ENCODE results near the gene GRAMD2A.
"Not testable (repeated sequence)": the region's sequence is repeated elsewhere in the genome, so short reads cannot be mapped to it uniquely, and the experiment has no call there.

GRAMD2A gene

DNA sequence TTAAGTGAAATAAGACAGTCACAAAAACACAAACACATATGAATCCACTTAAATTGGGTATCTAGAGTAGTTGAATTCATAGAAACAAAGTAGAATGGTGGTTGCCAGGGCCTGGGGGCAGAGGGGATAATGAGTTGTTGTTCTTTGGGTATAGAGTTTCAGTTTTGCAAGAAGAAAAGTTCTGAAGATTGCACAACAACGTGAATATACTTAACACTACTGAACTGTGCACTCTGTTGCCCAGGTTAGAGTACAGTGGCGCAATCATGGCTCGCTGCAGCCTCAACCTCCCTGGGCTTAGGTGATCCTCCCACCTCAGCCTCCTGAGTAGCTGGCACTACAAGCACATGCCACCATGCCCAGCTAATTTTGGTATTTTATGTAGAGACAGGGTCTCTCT lies 14.9 kb downstream of the GRAMD2A start:
- DNase-seq, result no peak

- DNase-seq, result no peak
Observed at GRCh38 chr15:72182244-72182643, 15.3 kb downstream of the GRAMD2A start.

- no peak for DNase-seq
Observed at GRCh38 chr15:72180761-72181324, 16.7 kb downstream of the GRAMD2A start.

- no peak for DNase-seq
Observed at GRCh38 chr15:72179950-72180581, 17.5 kb downstream of the GRAMD2A start.

DNA sequence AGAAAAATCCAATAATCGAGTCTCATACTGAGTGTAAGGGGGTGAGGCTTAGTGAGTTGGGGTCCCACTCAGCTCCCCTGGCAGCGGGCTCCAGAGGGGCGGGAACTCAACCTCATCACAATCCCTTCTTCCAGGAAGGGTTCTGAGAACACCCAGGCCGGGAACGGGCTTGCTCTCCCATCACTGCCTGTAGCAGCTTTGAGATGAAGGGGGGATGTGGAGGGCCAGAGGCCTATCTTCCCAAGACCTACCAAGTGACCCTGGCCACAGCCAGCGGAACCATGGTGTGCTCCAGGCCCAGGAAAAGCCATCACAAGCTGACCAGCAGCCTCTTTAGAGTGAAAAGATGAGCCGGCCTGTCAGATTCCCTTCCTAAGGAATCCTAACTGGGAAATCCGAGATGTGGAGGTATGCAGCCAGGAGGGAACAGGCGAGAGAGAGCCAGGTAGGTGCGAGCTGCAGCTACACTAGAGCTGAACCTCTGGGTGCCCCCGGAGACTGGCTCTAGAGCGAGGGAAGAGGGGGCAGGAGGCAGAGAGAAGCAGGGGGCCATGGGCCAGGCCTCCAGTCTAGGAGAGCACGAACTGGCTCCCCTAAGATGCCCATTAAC lies 18.5 kb downstream of the GRAMD2A start:
- no peak for DNase-seq

GRCh38 chr15:72176743-72177142 lies 20.8 kb downstream of the GRAMD2A start:
- DNase-seq, result no peak

DNA sequence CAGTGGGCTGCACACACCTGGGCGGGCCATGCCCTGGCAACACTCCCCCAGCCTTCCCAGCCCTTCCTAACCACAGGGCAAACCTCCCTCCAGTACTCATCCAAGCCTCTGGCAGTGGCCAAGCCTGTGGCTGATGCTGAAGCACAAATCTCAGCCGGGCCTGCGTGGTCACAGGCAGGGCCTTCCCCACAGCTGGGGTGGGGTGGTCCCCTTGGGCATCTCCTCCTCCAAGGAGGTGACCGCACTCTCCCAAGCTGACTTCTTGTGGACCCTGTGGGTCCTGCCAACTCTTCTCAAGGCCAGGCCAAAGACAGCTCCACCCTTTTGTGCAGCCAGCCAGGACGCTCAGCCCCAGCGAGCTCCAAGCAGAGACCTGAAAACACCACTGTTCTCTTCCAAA lies 21.4 kb downstream of the GRAMD2A start:
- no peak for DNase-seq

- no peak for DNase-seq
Observed at GRCh38 chr15:72175186-72176044, 22.2 kb downstream of the GRAMD2A start.

DNA sequence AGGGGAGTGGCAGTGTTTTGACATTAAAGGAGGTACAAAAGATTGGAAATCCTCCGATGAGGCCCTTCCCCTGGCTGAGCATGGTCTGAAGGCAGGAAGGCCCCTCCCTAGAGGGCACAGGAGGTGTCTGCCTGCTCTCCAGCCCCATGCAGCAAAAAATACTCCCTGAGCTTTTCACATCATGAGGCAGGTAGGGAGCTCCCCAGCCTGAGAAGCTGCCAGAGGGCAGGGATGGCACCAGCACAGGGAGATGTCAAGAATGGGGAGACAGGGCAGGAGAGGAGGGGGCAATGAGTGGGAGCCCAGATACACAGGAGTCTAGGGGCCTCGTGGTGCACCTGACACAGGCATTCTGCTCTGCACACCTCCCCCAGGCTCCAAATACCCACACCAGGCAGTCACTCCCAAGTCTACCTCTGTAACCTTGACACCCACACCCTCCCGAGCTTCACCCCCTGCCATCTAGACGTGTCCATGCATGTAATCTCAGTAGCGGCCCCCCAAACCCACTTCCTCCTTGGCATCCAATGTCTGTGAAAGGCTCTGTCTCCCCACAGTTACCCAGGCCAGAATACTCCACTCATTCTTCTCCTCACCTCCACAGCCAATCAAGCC lies 22.9 kb downstream of the GRAMD2A start:
- no peak for DNase-seq

DNA sequence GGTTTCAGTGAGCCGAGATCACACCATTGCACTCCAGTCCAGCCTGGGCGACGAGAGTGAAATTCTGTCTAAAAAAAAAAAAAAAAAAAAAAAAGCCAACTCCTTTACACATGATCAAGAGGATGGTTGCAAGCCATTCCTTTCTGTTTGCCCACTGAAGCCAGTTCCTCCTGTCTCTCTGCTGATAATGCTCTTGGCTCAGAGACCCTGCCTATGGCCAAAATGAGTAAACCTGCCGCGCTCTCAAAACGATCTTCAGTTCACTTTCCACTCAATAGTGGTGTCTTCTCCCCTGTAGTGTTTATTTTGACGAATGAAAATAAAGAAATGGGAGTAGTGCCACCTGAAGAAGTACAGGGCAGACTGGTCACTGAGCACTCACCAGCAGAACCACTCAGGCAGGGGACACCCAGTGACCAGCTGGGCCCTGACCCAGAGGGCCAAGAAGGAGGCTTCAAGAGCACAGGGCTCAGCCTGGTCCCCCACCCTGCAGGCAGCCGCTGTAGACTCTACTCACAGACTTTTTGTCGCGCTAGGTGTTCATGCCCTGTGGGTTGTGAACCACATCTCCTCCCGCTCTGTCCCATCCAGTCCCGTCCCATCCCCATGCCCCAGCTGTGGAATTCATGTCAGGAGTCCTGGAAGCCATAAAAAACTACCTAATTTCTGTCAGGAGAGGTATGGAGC lies 23.6 kb downstream of the GRAMD2A start:
- no peak for DNase-seq

- no peak for DNase-seq
Observed at GRCh38 chr15:72173401-72173800, 24.2 kb downstream of the GRAMD2A start.

GRCh38 chr15:72172796-72173195 lies 24.8 kb downstream of the GRAMD2A start:
- DNase-seq, result no peak

DNA sequence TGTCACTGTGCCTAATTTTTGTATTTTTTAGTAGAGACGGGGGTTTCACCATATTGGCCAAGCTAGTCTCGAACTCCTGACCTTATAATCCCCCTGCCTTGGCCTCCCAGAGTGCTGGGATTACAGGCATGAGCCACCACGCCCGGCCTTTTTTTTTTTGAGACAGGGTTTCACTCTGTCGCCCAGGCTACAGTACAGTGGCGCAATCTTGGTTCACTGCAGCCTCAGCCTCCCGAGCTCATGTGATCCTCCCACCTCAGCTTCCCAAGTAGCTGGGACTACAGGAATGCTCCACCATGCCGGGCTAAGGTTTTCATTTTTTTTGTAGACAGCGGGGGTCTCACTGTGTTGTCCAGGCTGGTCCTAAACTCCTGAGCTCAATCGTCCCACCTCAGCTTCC lies 25.6 kb downstream of the GRAMD2A start:
- not testable (repeated sequence) for DNase-seq

GRCh38 chr15:72170691-72171090 lies 26.9 kb downstream of the GRAMD2A start:
- DNase-seq, result no peak

DNA sequence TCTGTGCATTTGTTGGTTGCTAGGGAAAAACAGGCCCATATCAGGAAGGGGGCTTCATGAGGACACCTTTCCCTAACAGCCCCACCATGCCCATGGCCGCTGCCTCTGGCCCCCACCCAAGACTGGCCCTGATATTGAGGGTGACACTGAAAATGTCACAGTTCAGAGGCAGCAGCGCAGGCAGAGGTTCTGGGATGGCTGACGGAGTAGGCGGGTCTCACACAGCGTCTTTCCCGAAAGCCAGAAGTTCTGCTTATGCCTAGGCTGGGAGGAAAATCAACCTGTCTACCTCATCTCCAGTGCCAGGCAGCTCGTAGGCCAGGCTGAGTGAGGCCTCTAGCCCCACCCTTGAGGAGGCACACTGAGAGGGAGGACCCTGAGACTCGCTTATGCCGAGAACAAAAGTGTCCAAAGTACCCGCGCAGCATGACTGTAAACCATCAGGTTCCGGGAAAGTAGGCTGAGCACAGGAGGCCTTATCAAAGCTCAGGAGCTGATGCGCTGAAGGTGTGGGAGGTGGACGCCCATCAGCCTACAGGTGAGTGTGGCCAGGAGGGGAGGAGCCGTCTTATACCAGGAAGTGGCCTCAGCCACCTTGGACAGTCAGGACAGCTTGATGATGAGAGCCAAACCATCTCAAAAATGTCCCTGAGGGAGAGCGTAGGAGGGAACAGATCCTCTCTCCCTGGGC lies 27.5 kb downstream of the GRAMD2A start:
- no peak for DNase-seq

- DNase-seq, result no peak
Observed at GRCh38 chr15:72169236-72169920, 28.2 kb downstream of the GRAMD2A start.

DNA sequence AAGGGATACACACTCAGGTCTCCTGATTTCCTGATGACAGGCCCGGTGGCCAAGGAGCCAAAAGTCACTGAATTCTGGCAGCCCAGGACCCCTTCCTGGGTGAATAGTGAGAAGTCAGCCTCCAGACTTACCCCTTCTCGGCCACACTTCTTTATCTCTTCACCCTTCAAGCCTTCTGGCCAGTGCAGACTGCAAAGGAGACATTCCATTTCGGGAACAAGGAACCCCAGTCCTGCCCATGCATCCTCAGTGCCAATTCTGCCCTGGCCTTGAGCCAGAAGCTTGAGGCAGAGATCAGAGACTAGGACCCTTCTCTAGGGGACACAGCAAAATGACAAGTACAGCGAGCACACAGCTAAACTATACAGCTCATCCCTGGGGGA lies 28.8 kb downstream of the GRAMD2A start:
- DNase-seq, result no peak

GRCh38 chr15:72168131-72168807 lies 29.3 kb downstream of the GRAMD2A start:
- DNase-seq, result no peak

GRCh38 chr15:72167445-72167844 lies 30.1 kb downstream of the GRAMD2A start:
- DNase-seq, result no peak

- DNase-seq, result no peak
Observed at GRCh38 chr15:72166716-72167417, 30.7 kb downstream of the GRAMD2A start.
